NCI-H2029 treated with DMSO at 0.1 percent for 48 hours (cell line): ENCODE results near the gene KCNJ12.
"Not testable (repeated sequence)": the region's sequence is repeated elsewhere in the genome, so short reads cannot be mapped to it uniquely, and the experiment has no call there.

Experiments
- DNase-seq: peaks from one replicate; lab custom pipeline; 2025; lab: John Stamatoyannopoulos, UW

The KCNJ12 gene

GRCh38 chr17:21387616-21388015 is 11.5 kb downstream of the KCNJ12 start:
- no peak for DNase-seq

- no peak for DNase-seq
These were observed 11.9 kb downstream of the KCNJ12 start for GRCh38 chr17:21388066-21388465.

DNA sequence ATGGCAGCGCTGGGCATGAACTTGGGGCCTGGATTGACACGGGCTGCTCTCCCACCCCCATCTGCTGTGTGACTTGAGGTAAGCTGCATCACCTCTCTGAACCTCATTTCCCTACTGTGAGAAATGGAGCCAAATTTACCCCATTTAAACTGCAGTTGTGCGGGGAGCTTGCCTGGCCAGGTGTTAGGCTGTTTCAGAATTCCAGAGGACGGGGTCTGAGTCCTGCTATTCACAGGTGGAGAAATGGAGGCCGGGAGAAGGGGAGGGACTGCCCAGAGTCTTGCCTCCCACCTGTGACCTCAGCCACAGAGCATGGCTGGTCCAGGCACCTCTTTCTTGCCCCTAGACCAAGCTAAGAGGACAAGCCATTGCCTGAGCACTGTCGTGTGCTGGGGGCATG is 12.8 kb downstream of the KCNJ12 start:
- DNase-seq, result no peak

GRCh38 chr17:21389394-21389793 is 13.2 kb downstream of the KCNJ12 start:
- DNase-seq, result no peak

- no peak for DNase-seq
These were observed 14.1 kb downstream of the KCNJ12 start for GRCh38 chr17:21390294-21390693.

DNA sequence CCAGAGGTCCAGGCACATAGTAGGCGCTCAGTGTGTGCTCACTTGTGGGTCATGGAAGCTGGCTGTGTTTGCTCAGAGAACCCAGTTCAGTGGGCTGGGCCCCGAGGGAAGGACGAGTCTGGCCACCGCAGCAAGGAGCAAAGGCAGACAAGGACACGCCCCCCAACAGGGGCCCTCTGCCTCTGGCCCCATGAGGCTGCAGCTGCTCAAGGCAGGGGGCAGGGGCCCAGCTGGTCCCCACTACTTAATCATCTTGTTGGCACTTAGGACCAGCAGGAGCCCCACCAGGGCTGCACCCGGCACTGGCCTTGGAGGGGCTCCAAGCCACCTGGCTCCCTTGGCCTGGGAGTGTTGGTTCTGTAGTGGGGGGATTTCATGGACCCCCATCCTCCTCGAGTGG is 16.1 kb downstream of the KCNJ12 start:
- no peak for DNase-seq

- no peak for DNase-seq
These were observed 18.1 kb downstream of the KCNJ12 start for GRCh38 chr17:21394265-21394664.

- DNase-seq, result no peak
These were observed 19.6 kb downstream of the KCNJ12 start for GRCh38 chr17:21395764-21396163.

GRCh38 chr17:21396237-21396636 is 20.1 kb downstream of the KCNJ12 start:
- DNase-seq, result no peak

- DNase-seq, result no peak
These were observed 21.4 kb downstream of the KCNJ12 start for GRCh38 chr17:21397341-21398190.

GRCh38 chr17:21399474-21400186 is 23.5 kb downstream of the KCNJ12 start:
- no peak for DNase-seq

GRCh38 chr17:21400187-21400569 is 24.0 kb downstream of the KCNJ12 start:
- DNase-seq, result not testable (repeated sequence)

GRCh38 chr17:21400816-21401593 is 24.8 kb downstream of the KCNJ12 start:
- no peak for DNase-seq

DNA sequence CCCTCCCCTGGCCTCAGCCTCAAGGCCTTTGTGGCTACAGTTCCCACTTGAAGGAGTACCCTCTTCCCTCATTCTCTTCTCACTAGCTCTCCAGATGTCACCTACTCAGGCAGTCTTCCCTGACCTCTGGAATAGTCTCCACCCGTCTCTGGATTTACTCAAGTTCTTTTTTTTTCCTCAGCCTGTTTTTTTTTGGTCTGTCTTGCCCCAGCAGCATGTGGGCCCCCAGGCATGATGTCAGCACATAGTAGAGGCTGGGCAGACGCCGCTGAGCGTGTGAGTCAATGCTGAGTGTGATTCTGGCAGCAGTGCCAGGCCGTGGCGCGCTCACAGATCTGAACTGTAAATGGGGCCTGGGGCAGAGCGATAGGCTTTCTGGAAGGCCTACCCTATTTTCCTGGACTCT is 26.0 kb downstream of the KCNJ12 start:
- DNase-seq, result not testable (repeated sequence)

DNA sequence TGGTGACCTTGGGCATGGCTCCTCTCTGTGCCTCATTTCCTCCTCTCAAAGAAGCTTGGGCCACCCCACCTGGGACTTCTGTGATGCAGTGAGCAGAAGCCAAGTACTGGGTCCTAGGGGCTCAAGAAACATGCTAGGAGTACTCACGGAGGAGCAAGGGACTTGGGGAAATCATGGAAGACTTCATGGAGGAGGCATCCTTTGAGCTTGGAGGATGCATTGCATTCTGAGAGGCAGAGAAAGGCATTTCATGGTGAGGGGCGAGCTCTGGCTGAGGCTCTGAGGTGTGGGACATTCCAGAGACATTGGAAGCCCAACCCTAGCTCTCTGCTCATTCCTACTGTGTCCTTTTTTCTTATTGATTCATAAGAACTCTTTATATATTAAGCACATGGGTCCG is 26.8 kb downstream of the KCNJ12 start:
- DNase-seq, result not testable (repeated sequence)

DNA sequence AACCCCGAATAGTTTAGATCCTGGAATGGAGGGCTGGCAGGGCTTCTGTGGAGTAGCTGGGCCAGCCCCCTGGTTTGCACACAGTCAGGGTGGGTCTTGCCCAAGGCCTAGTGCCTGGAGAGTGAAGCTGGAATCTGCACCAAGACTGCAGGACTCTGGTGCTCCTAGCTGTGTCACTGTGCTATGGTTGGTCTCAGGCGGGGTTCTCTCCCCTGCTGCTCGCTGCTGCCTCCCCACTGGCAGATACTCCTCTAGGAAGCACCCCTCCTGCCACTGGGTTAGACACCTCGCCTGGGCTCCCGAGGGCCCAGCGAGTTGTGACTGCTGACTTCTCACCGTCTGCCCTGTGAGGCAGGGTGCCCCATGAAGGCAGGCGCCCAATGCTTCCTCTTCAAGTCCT is 27.9 kb downstream of the KCNJ12 start:
- DNase-seq, result not testable (repeated sequence)

- not testable (repeated sequence) for DNase-seq
These were observed 28.4 kb downstream of the KCNJ12 start for GRCh38 chr17:21404539-21404938.

- not testable (repeated sequence) for DNase-seq
These were observed 29.0 kb downstream of the KCNJ12 start for GRCh38 chr17:21404956-21405731.

DNA sequence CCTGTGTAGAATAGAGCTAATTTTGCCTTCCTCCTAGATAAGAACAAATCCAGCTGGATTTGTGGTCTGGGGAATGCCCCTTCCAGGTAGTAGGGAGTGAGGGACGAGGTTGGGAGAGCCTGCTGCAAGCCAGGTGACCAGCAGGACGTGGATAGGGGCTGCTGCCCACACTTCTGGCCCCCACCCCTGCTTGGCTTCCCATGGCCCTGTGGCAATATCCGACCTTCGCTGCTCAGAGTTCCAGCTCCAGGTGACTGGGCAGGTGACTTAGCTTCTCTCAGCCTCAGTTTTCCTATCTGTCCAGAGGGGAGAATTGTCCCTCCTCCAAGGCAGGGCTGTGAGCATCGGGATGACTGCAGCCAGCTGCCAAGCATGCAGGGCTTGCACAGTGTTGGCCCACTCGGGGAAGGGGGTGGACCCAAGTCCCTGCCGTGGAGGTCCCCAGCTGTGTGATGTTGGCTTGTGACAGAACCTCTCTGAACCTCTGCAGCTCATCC is 29.8 kb downstream of the KCNJ12 start:
- not testable (repeated sequence) for DNase-seq

GRCh38 chr17:21406616-21407404 is 30.7 kb downstream of the KCNJ12 start:
- not testable (repeated sequence) for DNase-seq

DNA sequence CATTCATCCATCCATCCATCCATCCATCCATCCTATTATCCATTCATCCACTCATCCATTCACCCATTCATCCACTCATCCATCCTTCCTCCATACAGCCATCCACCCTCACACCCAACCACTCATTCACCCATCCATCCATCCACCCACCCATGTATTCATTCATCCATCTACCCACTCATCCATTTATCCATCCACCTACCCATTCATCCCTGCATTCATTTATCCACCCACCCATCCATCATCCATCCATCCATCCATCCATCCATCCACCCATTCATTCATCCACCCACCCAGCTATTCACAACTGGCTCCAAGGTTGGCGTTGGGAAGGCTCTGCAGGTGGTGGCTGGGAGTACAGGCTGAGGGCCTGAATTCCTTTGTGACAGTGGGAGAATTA is 31.6 kb downstream of the KCNJ12 start:
- not testable (repeated sequence) for DNase-seq
